Peyer's patch (tissue), 4 donors: Measurements from ENCODE around the gene NPY2R.

Experiments
- POLR2A ChIP-seq, 2 donors: fragments of 450-650 bp; IDR thresholded peaks; one replicate each; pipeline ENCODE4 v1.5.1; 2017; ENCODE audit warnings: antibody characterized with exemption in 2 of 2, mild to moderate bottlenecking in 2 of 2, moderate library complexity in 2 of 2
- TF ChIP-seq, protein P1 (sequence below), 6 experiments: fragments of 450-650 bp in 4 of 6; fragments of 200-600 bp in 2 of 6; sonication (generic) in 1 of 6; IDR thresholded peaks; one replicate each; pipeline ENCODE4 v1.5.1; 2017 to 2019; ENCODE audit warnings: antibody characterized with exemption in 6 of 6, mild to moderate bottlenecking in 3 of 6, moderate library complexity in 1 of 6

- TF ChIP-seq, protein P1, sequence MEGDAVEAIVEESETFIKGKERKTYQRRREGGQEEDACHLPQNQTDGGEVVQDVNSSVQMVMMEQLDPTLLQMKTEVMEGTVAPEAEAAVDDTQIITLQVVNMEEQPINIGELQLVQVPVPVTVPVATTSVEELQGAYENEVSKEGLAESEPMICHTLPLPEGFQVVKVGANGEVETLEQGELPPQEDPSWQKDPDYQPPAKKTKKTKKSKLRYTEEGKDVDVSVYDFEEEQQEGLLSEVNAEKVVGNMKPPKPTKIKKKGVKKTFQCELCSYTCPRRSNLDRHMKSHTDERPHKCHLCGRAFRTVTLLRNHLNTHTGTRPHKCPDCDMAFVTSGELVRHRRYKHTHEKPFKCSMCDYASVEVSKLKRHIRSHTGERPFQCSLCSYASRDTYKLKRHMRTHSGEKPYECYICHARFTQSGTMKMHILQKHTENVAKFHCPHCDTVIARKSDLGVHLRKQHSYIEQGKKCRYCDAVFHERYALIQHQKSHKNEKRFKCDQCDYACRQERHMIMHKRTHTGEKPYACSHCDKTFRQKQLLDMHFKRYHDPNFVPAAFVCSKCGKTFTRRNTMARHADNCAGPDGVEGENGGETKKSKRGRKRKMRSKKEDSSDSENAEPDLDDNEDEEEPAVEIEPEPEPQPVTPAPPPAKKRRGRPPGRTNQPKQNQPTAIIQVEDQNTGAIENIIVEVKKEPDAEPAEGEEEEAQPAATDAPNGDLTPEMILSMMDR (IDR thresholded peaks at IDR 0.05), result no peak
- no peak for TF ChIP-seq POLR2A (IDR thresholded peaks at IDR 0.05)
Observed at GRCh38 chr4:155197757-155198156, 10.7 kb upstream of the NPY2R start.
